DND-41 (cell line): Measurements from ENCODE around the gene ZNF236.

ENCODE experiments used
- ATAC-seq: fragments of 200-7000 bp; cut with Tn5 transposase; 3 replicates; pipeline ENCODE4 v1.9.1; 2021; ENCODE audit warnings: low read depth; ENCODE audit not compliant: insufficient read depth
- DNase-seq: peaks from one replicate; pipeline ENCODE4 v3.0.0-alpha.2; 2020
- H2AFZ ChIP-seq: 2 replicates; pipeline ENCODE4 v1.6.0; 2012; ENCODE audit warnings: low read depth, low read length
- H3K27ac ChIP-seq: 2 replicates; pipeline ENCODE4 v1.5.1; 2012; ENCODE audit warnings: low read length, inconsistent platforms
- H3K27me3 ChIP-seq: fragments of 200-600 bp; sonication (generic); 2 replicates; pipeline ENCODE4 v1.6.0; 2012; ENCODE audit warnings: low read length, mild to moderate bottlenecking, inconsistent platforms; ENCODE audit not compliant: insufficient read depth, poor library complexity
- H3K36me3 ChIP-seq: 2 replicates; pipeline ENCODE4 v1.5.1; 2012; ENCODE audit warnings: low read length, inconsistent platforms; ENCODE audit not compliant: insufficient read depth
- H3K4me1 ChIP-seq: 2 replicates; pipeline ENCODE4 v1.5.1; 2012; ENCODE audit warnings: mild to moderate bottlenecking, low read length; ENCODE audit not compliant: insufficient read depth
- H3K4me2 ChIP-seq: 2 replicates; pipeline ENCODE4 v1.6.0; 2012; ENCODE audit warnings: mild to moderate bottlenecking, moderate library complexity, low read length, inconsistent platforms; ENCODE audit not compliant: insufficient read depth
- H3K4me3 ChIP-seq, 2 experiments: fragments of 200-600 bp in 1 of 2; shearing (Covaris generic) in 1 of 2; 2 replicates each; pipeline ENCODE4 v1.5.1; 2012 to 2016; ENCODE audit warnings: inconsistent platforms in 2 of 2, low read length in 2 of 2, mild to moderate bottlenecking in 2 of 2, low read depth in 1 of 2, moderate library complexity in 1 of 2
- H3K79me2 ChIP-seq: 2 replicates; pipeline ENCODE4 v1.6.0; 2012; ENCODE audit warnings: low read length, inconsistent platforms; ENCODE audit not compliant: insufficient read depth
- H3K9ac ChIP-seq: 2 replicates; pipeline ENCODE4 v1.6.0; 2012; ENCODE audit warnings: low read depth, mild to moderate bottlenecking, inconsistent platforms, low read length, moderate library complexity
- H3K9me3 ChIP-seq: 2 replicates; pipeline ENCODE4 v1.5.1; 2012; ENCODE audit warnings: low read length, moderate library complexity, mild to moderate bottlenecking, inconsistent platforms; ENCODE audit not compliant: insufficient read depth, severe bottlenecking
- H4K20me1 ChIP-seq: 2 replicates; pipeline ENCODE4 v1.6.0; 2012; ENCODE audit warnings: low read length; ENCODE audit not compliant: insufficient read depth
- CTCF ChIP-seq: IDR thresholded peaks from 2 replicates; pipeline ENCODE4 v1.5.1; 2012; ENCODE audit warnings: borderline replicate concordance, low read length, moderate library complexity, mild to moderate bottlenecking; ENCODE audit not compliant: poor library complexity, severe bottlenecking; ENCODE audit errors: extremely low read depth
- EZH2 ChIP-seq: IDR thresholded peaks from 3 replicates; pipeline ENCODE4 v1.6.1; 2012; ENCODE audit warnings: borderline replicate concordance, low read depth, mild to moderate bottlenecking, moderate library complexity, low read length, inconsistent platforms; ENCODE audit not compliant: severe bottlenecking

The ZNF236 gene

DNA sequence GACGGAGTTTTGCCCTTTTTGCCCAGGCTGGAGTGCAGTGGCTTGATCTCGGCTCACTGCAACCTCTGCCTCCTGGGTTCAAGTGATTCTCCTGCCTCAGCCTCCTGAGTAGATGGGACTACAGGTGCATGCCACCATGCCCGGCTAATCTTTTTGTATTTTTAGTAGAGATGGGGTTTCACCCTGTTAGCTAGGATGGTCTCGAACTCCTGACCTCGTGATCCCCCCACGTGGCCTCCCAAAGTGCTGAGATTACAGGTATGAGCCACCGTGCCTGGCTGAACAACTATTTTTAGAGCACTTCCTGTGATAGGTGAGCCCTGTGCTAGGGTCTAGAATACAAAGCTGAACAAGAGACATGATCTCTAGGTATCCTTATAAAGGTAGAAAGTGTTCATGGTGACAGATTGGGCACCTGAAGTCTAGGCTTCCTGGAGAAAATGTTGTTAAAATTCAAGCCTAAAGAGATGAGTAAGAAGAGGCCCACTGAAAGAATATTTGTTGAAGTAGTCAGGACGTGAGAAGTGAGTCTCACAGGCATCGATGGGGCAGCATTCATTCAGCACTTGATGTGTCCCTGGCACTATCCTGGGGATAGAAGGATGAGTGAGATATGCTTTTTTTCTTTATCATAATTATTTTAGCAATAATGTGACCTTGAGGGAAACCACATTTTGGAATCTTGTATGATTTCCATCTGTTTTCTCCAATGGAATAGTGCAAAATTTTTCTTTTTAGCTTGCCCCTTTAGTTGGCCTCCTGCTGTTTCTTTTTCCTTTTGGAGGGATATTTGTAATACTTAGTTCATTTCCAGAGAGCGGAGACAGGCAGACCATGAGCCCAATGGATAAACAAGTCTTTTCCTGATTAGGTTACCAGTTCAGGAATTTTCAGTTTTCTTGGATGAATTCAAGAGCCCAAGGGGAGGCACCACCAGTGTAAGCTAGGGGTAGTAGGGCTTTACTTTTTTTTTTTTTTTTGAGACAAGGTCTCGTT is 5.1 kb downstream of the ZNF236 start:
- DNase-seq (no peak), ATAC-seq (no peak)
- Histone ChIP-seq H3K4me1 (peaks cover 26% of the 10 kb centered on the region), H4K20me1 (peaks cover 9% of the 10 kb centered on the region; the same call in 1 of the 2 replicates), H2AFZ (no peak overlapping the region), H3K27me3 (no peaks in the 10 kb centered on the region), H3K9ac (no peak overlapping the region), H3K4me2 (no peak overlapping the region), H3K79me2 (peaks cover 97% of the 10 kb centered on the region), H3K36me3 (peaks cover 4% of the 10 kb centered on the region; the same call in 1 of the 2 replicates), H3K27ac (no peak overlapping the region), H3K9me3 (no peaks in the 10 kb centered on the region), H3K4me3 (no peak overlapping the region)
- TF ChIP-seq CTCF: no peak
- TF ChIP-seq EZH2: no peak

GRCh38 chr18:76834379-76834778 is 12.0 kb downstream of the ZNF236 start:
- H3K79me2 ChIP-seq: peaks cover 96% of the 10 kb centered on the region
- peaks cover 3% of the 10 kb centered on the region; the same call in 1 of the 2 replicates for H3K4me1 ChIP-seq
- TF ChIP-seq CTCF: no peak
- no peak for TF ChIP-seq EZH2
- H3K36me3 ChIP-seq: no peaks in the 10 kb centered on the region
- no peaks in the 10 kb centered on the region for H3K27me3 ChIP-seq
- no peaks in the 10 kb centered on the region for H3K9me3 ChIP-seq
- H3K9ac ChIP-seq: no peak overlapping the region
- H4K20me1 ChIP-seq: peaks cover 5% of the 10 kb centered on the region; the same call in 1 of the 2 replicates
- H3K27ac ChIP-seq: no peak overlapping the region
- DNase-seq (no peak), ATAC-seq (no peak)
- no peak overlapping the region for H3K4me3 ChIP-seq
- H3K4me2 ChIP-seq: no peak overlapping the region
- no peak overlapping the region for H2AFZ ChIP-seq

DNA sequence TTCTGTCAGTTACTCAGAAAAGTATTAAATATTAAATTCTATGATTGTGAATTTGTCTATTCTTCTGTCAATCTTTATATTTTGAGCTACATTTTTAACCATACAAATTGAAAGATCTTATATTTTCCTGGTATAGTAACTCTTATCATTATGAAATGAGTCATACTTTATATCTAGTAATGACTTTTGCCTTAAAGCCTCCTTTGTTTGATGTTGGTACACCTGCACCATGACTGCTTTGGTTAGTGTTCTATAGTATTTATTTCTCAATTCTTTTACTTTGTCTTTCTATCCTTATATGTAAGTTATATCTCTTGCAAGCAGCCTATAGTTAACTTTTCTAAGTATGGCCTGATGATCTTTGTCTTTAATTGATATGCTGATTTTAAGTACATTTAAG is 13.0 kb downstream of the ZNF236 start:
- H3K4me3 ChIP-seq: no peak overlapping the region
- peaks cover 3% of the 10 kb centered on the region; the same call in 1 of the 2 replicates for H3K4me1 ChIP-seq
- no peak overlapping the region for H3K9ac ChIP-seq
- peaks cover 5% of the 10 kb centered on the region; the same call in 1 of the 2 replicates for H4K20me1 ChIP-seq
- TF ChIP-seq EZH2 (no peak), CTCF (no peak)
- H3K27ac ChIP-seq: no peak overlapping the region
- no peaks in the 10 kb centered on the region for H3K9me3 ChIP-seq
- peaks cover 95% of the 10 kb centered on the region for H3K79me2 ChIP-seq
- no peaks in the 10 kb centered on the region for H3K27me3 ChIP-seq
- no peak overlapping the region for H2AFZ ChIP-seq
- H3K4me2 ChIP-seq: no peak overlapping the region
- no peak for DNase-seq
- peak; percentile 48; the same call in 1 of the 3 replicates for ATAC-seq
- no peaks in the 10 kb centered on the region for H3K36me3 ChIP-seq
